B cell (primary cell): ENCODE measurements around the gene BPIFA1. TPM values are rescaled to one million over a fixed set of nuclear protein-coding genes. Genes with fewer than 3 reads are reported as not detected.

Experiments
- ATAC-seq: fragments of 200-7000 bp; cut with Tn5 transposase; one replicate; pipeline ENCODE4 v1.10.0; 2021; ENCODE audit warnings: low read depth, mild to moderate bottlenecking, moderate number of reproducible peaks, moderate library complexity
- CTCF ChIA-PET: fragments of 350-600 bp; sonication (Branson Sonifier 250); formaldehyde crosslinking; loops from one replicate; lab custom pipeline; 2021; ENCODE audit warnings: antibody characterized with exemption, inconsistent platforms; lab: Charles Lee
- POLR2A ChIA-PET: fragments of 350-600 bp; sonication (Branson Sonifier 250); formaldehyde crosslinking; loops from one replicate; lab custom pipeline; 2021; ENCODE audit warnings: antibody characterized with exemption; lab: Charles Lee
- DNase-seq: peaks from one replicate; pipeline ENCODE4 v3.0.0; 2013
- H2AFZ ChIP-seq: 2 replicates; pipeline ENCODE4 v1.6.1; 2012; ENCODE audit warnings: mild to moderate bottlenecking, low read depth, low read length; ENCODE audit not compliant: insufficient read depth, poor library complexity, severe bottlenecking
- H3K27ac ChIP-seq, 2 donors: 1 replicate in 1 of 2; 2 replicates in 1 of 2; pipeline ENCODE4 v1.5.1; 2012 to 2013; ENCODE audit warnings: low read length in 2 of 2, mild to moderate bottlenecking in 2 of 2, moderate library complexity in 1 of 2
- H3K27me3 ChIP-seq, 4 experiments: fragments of 200-600 bp in 1 of 4; sonication (generic) in 1 of 4; replicated peaks in 1 of 4; 1 replicate in 2 of 4; 2 replicates in 2 of 4; pipeline versions ENCODE4 v1.6.1 to v1.7.0; 2013 to 2016; ENCODE audit warnings: low read length in 3 of 4, mild to moderate bottlenecking in 2 of 4, mixed read lengths in 1 of 4, moderate library complexity in 1 of 4; ENCODE audit not compliant: insufficient read depth in 4 of 4, control insufficient read depth in 3 of 4; ENCODE audit errors: control extremely low read depth in 1 of 4
- H3K36me3 ChIP-seq, 2 experiments: replicated peaks in 1 of 2; 1 replicate in 1 of 2; 2 replicates in 1 of 2; pipeline versions ENCODE4 v1.6.1 to v1.7.1; 2013; ENCODE audit warnings: low read length in 1 of 2; ENCODE audit not compliant: insufficient read depth in 2 of 2, control insufficient read depth in 1 of 2; ENCODE audit errors: control extremely low read depth in 1 of 2, extremely low read depth in 1 of 2
- H3K4me1 ChIP-seq, 2 donors: fragments of 200-600 bp in 1 of 2; sonication (generic) in 1 of 2; 1 replicate in 1 of 2; 2 replicates in 1 of 2; pipeline versions ENCODE4 v1.5.1 to v1.6.1; 2013 to 2017; ENCODE audit warnings: low read length in 2 of 2; ENCODE audit not compliant: control insufficient read depth in 2 of 2, insufficient read depth in 2 of 2
- H3K4me2 ChIP-seq: replicated peaks from 2 replicates; pipeline ENCODE3; 2012; ENCODE audit warnings: mild to moderate bottlenecking, low read depth, low read length; ENCODE audit not compliant: poor library complexity, severe bottlenecking
- H3K4me3 ChIP-seq, 5 experiments: fragments of 200-600 bp in 1 of 5; sonication (generic) in 1 of 5; 1 replicate in 3 of 5; 2 replicates in 2 of 5; pipeline versions ENCODE4 v1.5.1 to v1.7.0; 2011 to 2016; ENCODE audit warnings: low read length in 4 of 5, mild to moderate bottlenecking in 4 of 5, low read depth in 2 of 5, control low read depth in 1 of 5, moderate library complexity in 1 of 5; ENCODE audit not compliant: insufficient read depth in 1 of 5; ENCODE audit errors: control extremely low read depth in 1 of 5, extremely low read depth in 1 of 5
- H3K79me2 ChIP-seq: fragments of 200-600 bp; sonication (generic); one replicate; pipeline ENCODE4 v1.6.0; 2016; ENCODE audit warnings: low read length; ENCODE audit not compliant: control insufficient read depth, insufficient read depth
- H3K9ac ChIP-seq: fragments of 200-600 bp; sonication (generic); 2 replicates; pipeline ENCODE4 v1.6.1; 2017; ENCODE audit warnings: mild to moderate bottlenecking, low read length, moderate library complexity
- H3K9me3 ChIP-seq, 3 donors: one replicate each; pipeline versions ENCODE4 v1.6.1 to v1.7.1; 2013; ENCODE audit warnings: low read length in 2 of 3; ENCODE audit not compliant: control insufficient read depth in 2 of 3, insufficient read depth in 1 of 3; ENCODE audit errors: control extremely low read depth in 1 of 3
- H4K20me1 ChIP-seq: 2 replicates; pipeline ENCODE4 v1.6.0; 2012; ENCODE audit warnings: mild to moderate bottlenecking, low read length; ENCODE audit not compliant: insufficient read depth, control insufficient read depth, poor library complexity, severe bottlenecking
- H3K27ac Mint-ChIP-seq: one replicate; pipeline ENCODE4 v1.8.0; 2021; ENCODE audit warnings: mixed read lengths
- H3K27me3 Mint-ChIP-seq: one replicate; pipeline ENCODE4 v1.8.0; 2021; ENCODE audit warnings: mixed read lengths
- H3K4me1 Mint-ChIP-seq: one replicate; pipeline ENCODE4 v1.8.0; 2021; ENCODE audit warnings: mixed read lengths
- H3K4me3 Mint-ChIP-seq: one replicate; pipeline ENCODE4 v1.8.0; 2021; ENCODE audit warnings: mixed read lengths
- H3K9me3 Mint-ChIP-seq: one replicate; pipeline ENCODE4 v1.8.0; 2022; ENCODE audit warnings: mixed read lengths; ENCODE audit not compliant: insufficient read depth
- CTCF ChIP-seq: fragments of 200-600 bp; IDR thresholded peaks from one replicate; pipeline ENCODE4 v1.8.0; 2022; ENCODE audit warnings: antibody characterized with exemption, mild to moderate bottlenecking
- EZH2 ChIP-seq: IDR thresholded peaks from 2 replicates; pipeline ENCODE4 v1.6.1; 2012; ENCODE audit warnings: borderline replicate concordance, low read depth, mild to moderate bottlenecking, moderate library complexity, low read length; ENCODE audit not compliant: insufficient read depth, poor library complexity, severe bottlenecking
- WGBS: methylation state at CpG from one replicate; pipeline ENCODE4 v1.1.5; 2013; ENCODE audit warnings: missing lambda C conversion rate; ENCODE audit not compliant: insufficient coverage; 5-methylcytosine and 5-hydroxymethylcytosine counted together
- intact Hi-C: fragments of 100-400 bp; cut with micrococcal nuclease; formaldehyde crosslinking; loops from one replicate; pipeline ENCODE4 v1.10.0; 2022
- polyA plus RNA-seq: library from polyadenylated mRNA; depleted of rRNA; stranded (reverse); fragments of >200 nt; gene quantifications from 2 replicates; pipeline ENCODE4 v1.2.3, GENCODE V29; 2012
- total RNA-seq, 2 donors: library from RNA; stranded (reverse); fragments of 120-200 nt in 1 of 2; gene quantifications; 1 replicate in 1 of 2; 2 replicates in 1 of 2; pipeline versions ENCODE4 v1.2.3 to v1.2.4, GENCODE V29; 2013 to 2022

BPIFA1 gene
- total and polyA plus RNA-seq, 2 donors (not counting 1 experiment from before 2014, with no cell fraction given) = not detected

- Histone ChIP-seq H3K79me2 (no peaks in the 10 kb centered on the region), H3K27me3 (peaks cover 0 to 6% (median 4%) of the 10 kb centered on the region in 4 experiments), H2AFZ (no peak overlapping the region), H3K36me3 (no peaks in the 10 kb centered on the region), H3K4me1 (no peaks in the 10 kb centered on the region), H3K9me3 (peaks cover 0 to 6% (median 0%) of the 10 kb centered on the region in 3 donors), H3K27ac (no peak overlapping the region), H3K9ac (no peak overlapping the region), H3K4me2 (no peak overlapping the region), H4K20me1 (no peaks in the 10 kb centered on the region), H3K4me3 (no peak overlapping the region)
- 100% methylated on average over 2 of the region's 4 CpGs for WGBS
- H3K4me1 Mint-ChIP-seq = no peaks in the 10 kb centered on the region
- CTCF ChIA-PET = no interaction called here
- no peak for TF ChIP-seq CTCF
- H3K4me3 Mint-ChIP-seq = no peak overlapping the region
- no peaks in the 10 kb centered on the region for H3K9me3 Mint-ChIP-seq
- H3K27ac Mint-ChIP-seq = no peak overlapping the region
- DNase-seq (no peak), ATAC-seq (no peak)
- intact Hi-C loops = no loop called here
- POLR2A ChIA-PET = no interaction called here
- peaks cover 30% of the 10 kb centered on the region for H3K27me3 Mint-ChIP-seq
Observed at GRCh38 chr20:33261465-33261864, 25.7 kb downstream of the BPIFA1 start.

- Histone ChIP-seq H3K4me1 (no peaks in the 10 kb centered on the region), H3K27me3 (peaks cover 0 to 6% (median 2%) of the 10 kb centered on the region in 4 experiments), H3K79me2 (no peaks in the 10 kb centered on the region), H3K4me3 (no peak overlapping the region), H4K20me1 (no peaks in the 10 kb centered on the region), H2AFZ (no peak overlapping the region), H3K27ac (no peak overlapping the region), H3K9ac (no peak overlapping the region), H3K9me3 (peaks cover 0 to 6% (median 0%) of the 10 kb centered on the region in 3 donors), H3K4me2 (no peak overlapping the region), H3K36me3 (no peaks in the 10 kb centered on the region)
- no peaks in the 10 kb centered on the region for H3K9me3 Mint-ChIP-seq
- H3K4me3 Mint-ChIP-seq = no peak overlapping the region
- ATAC-seq (no peak), DNase-seq (no peak)
- no peak overlapping the region for H3K27ac Mint-ChIP-seq
- CTCF ChIA-PET = interaction anchor here (1.3 kb wide), 1 partner anchor 38 kb away, joined by 4 read pairs; no protein-coding TSS in a partner anchor
- TF ChIP-seq EZH2 = no peak
- TF ChIP-seq CTCF = no peak
- POLR2A ChIA-PET = no interaction called here
- intact Hi-C loops = no loop called here
- H3K27me3 Mint-ChIP-seq = peaks cover 29% of the 10 kb centered on the region
- no peaks in the 10 kb centered on the region for H3K4me1 Mint-ChIP-seq
- WGBS = 50% methylated on average over 1 of the region's 5 CpGs
Observed at GRCh38 chr20:33262658-33263065, 26.9 kb downstream of the BPIFA1 start.
